GM12801 (cell line): ENCODE measurements around the gene MAPKAPK5.

ENCODE experiments used
- TF ChIP-seq, protein P1 (sequence below): IDR thresholded peaks from one replicate; pipeline ENCODE4 v1.5.1; 2011; ENCODE audit warnings: control low read depth; ENCODE audit not compliant: insufficient read length; ENCODE audit errors: extremely low read depth

The MAPKAPK5 gene

DNA sequence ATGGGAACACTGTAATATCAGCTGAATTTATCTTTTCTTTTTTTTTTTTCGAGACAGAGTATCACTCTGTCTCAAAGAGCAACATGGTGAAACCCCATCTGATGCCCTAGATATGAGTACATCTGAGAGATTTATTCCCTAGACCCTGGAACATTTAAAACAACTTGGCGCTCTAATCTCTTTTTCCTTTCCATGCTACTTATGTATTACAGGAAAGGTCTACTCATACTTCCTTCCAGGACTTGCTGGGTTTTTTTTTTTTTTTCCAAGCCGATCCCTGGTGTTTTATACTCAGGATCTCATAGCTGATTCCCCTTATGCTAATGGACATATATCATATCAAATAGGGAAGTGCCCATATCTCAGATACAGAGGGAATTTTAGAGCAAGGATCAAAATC is 83.1 kb downstream of the MAPKAPK5 start:
- TF ChIP-seq, protein P1, sequence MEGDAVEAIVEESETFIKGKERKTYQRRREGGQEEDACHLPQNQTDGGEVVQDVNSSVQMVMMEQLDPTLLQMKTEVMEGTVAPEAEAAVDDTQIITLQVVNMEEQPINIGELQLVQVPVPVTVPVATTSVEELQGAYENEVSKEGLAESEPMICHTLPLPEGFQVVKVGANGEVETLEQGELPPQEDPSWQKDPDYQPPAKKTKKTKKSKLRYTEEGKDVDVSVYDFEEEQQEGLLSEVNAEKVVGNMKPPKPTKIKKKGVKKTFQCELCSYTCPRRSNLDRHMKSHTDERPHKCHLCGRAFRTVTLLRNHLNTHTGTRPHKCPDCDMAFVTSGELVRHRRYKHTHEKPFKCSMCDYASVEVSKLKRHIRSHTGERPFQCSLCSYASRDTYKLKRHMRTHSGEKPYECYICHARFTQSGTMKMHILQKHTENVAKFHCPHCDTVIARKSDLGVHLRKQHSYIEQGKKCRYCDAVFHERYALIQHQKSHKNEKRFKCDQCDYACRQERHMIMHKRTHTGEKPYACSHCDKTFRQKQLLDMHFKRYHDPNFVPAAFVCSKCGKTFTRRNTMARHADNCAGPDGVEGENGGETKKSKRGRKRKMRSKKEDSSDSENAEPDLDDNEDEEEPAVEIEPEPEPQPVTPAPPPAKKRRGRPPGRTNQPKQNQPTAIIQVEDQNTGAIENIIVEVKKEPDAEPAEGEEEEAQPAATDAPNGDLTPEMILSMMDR, result no peak

DNA sequence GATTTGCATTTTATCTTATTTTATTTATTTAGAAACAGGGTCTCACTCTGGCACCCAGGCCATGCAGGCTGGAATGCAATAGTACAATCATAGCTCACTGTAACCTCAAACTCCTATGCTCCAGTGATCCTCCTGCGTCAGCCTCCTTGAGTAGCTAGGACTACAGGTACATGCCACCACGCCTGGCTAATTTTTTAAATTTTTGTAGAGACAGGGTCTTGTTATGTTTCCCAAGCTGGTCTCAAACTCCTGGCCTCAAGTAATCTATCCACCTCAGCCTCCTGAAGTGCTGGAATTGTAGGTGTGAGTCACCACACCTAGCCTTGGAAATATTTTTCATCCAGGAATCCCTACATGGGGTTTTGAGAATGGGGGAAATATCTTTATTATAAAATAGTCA is 84.6 kb downstream of the MAPKAPK5 start:
- TF ChIP-seq, protein P1, result no peak

GRCh38 chr12:111927346-111927745 is 85.3 kb downstream of the MAPKAPK5 start:
- TF ChIP-seq, protein P1, result no peak

DNA sequence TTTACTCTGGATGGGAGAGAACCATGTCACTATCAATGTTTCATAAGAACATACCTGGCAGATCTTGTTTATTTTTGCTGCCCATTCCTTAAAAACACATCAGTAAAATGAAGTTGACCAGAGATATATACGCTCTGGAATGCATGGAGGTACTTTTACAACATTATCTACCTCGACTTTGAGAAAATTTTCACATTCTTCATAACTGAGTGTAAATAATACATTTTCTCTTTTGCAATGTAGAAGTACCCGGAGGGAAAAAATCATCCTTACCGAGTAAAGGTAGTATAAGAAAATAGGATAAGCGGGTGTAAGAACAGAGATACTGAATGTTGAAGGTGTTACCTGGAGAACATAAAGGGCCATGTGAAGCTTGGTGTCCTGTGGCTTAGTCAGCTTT is 90.2 kb downstream of the MAPKAPK5 start:
- TF ChIP-seq, protein P1, result no peak

DNA sequence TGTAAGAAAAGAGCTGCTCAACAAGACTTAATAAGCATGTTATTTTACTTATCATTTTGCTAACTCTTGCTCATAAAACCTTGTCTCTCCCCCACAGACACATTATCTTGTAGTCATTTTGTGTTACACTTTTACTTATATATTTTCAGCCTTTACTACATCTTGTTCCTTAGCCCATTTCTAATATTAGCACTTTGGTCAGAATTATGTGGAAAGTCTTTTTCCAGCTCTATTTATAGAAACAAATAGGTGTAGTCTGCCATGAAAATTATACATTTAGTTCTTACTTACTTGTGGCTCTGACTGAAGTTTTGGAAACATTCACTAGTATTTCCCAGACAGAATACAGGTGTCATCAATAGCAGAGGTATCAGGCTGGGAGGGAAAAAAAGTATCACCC is 94.8 kb downstream of the MAPKAPK5 start:
- TF ChIP-seq, protein P1, result no peak

GRCh38 chr12:111937429-111937828 is 95.4 kb downstream of the MAPKAPK5 start:
- TF ChIP-seq, protein P1, result no peak

DNA sequence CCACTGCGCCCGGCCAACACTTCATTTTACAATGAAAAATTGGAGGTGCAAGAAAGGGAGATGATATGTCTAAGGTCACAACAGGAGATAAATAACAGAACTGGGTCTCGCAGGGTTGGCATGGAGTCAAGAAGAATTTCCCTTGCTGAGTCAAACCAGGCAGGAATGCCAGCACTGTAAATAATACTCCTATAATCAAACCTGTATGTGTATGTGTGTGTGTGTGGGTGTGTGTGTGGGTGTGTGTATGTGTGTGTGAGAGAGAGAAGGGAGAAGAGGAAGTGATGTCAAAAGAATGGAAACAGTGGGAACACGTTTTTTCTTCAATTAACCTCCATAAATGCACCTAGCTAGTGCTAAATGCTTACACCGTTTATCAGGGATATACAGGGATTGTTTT is 100.5 kb downstream of the MAPKAPK5 start:
- TF ChIP-seq, protein P1, result no peak

DNA sequence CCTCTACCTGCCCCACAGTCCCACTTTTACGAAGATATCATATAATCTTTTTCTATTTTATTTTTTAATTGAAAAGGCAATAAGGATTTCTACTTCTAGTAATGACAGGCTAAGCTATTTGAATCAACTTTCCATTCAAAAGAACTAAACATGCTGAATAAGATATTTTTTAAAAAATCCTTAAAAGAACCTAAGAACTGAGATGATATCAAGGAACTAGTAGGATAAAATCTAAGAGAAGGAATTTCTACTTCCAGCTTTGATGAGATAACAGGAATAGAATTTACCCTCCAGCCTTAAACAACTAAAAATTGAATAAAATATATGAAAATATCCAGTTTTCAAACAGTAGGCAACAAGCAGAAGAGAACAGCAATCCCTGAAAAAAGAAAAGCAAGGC is 101.9 kb downstream of the MAPKAPK5 start:
- TF ChIP-seq, protein P1, result no peak
